Glomerular visceral epithelial cell (primary cell): ENCODE measurements around the gene PPM1F.
"Not testable (repeated sequence)": the region's sequence is repeated elsewhere in the genome, so short reads cannot be mapped to it uniquely, and the experiment has no call there.

Experiments
- DNase-seq: peaks from one replicate; pipeline ENCODE4 v3.0.0-alpha.2; 2016; ENCODE audit errors: extremely low spot score

Gene PPM1F

GRCh38 chr22:21889251-21889990 lies 63.2 kb downstream of the PPM1F start:
- no peak for DNase-seq

- DNase-seq: no peak
Measured at GRCh38 chr22:21887841-21888240, 64.8 kb downstream of the PPM1F start.

- DNase-seq: not testable (repeated sequence)
Measured at GRCh38 chr22:21883930-21884329, 68.7 kb downstream of the PPM1F start.

- not testable (repeated sequence) for DNase-seq
Measured at GRCh38 chr22:21882754-21883333, 69.8 kb downstream of the PPM1F start.

GRCh38 chr22:21881841-21882753 lies 70.6 kb downstream of the PPM1F start:
- no peak for DNase-seq

GRCh38 chr22:21876486-21877176 lies 76.0 kb downstream of the PPM1F start:
- no peak for DNase-seq

GRCh38 chr22:21874953-21875352 lies 77.7 kb downstream of the PPM1F start:
- DNase-seq: not testable (repeated sequence)

GRCh38 chr22:21873619-21874018 lies 79.0 kb downstream of the PPM1F start:
- no peak for DNase-seq

GRCh38 chr22:21872741-21873140 lies 79.9 kb downstream of the PPM1F start:
- DNase-seq: not testable (repeated sequence)
